ENCODE measurements around the gene GPR176. TPM values are rescaled to one million over a fixed set of nuclear protein-coding genes. Genes with fewer than 3 reads are reported as not detected.

Gene GPR176
- total RNA-seq, 1 donor from 2014 or later = 35.4 TPM

Other genes with a start within 250 kb of the GPR176 start
- 0.77 and 0.84 TPM in 2 replicates for gene FSIP1, start 137.4 kb downstream of the GPR176 start, total RNA-seq
- gene EIF2AK4, start 13.8 kb upstream of the GPR176 start, total RNA-seq = 80.3 and 91.1 TPM in 2 replicates
- gene SRP14, start 118.9 kb upstream of the GPR176 start, total RNA-seq = 279 and 320 TPM in 2 replicates
- 31.0 and 31.8 TPM in 2 replicates for gene BMF, start 188.6 kb upstream of the GPR176 start, total RNA-seq
- gene BUB1B, start 240.8 kb upstream of the GPR176 start, total RNA-seq = 3.2 and 5.2 TPM in 2 replicates

Measured in astrocyte (in vitro differentiated cells and primary cell).